CMK (cell line): ENCODE measurements around the gene CREB1.
"Not testable (repeated sequence)": the region's sequence is repeated elsewhere in the genome, so short reads cannot be mapped to it uniquely, and the experiment has no call there.

Experiments
- DNase-seq: peaks from one replicate; pipeline ENCODE4 v3.0.0-alpha.2; 2010; ENCODE audit warnings: low read depth

CREB1 gene

DNA sequence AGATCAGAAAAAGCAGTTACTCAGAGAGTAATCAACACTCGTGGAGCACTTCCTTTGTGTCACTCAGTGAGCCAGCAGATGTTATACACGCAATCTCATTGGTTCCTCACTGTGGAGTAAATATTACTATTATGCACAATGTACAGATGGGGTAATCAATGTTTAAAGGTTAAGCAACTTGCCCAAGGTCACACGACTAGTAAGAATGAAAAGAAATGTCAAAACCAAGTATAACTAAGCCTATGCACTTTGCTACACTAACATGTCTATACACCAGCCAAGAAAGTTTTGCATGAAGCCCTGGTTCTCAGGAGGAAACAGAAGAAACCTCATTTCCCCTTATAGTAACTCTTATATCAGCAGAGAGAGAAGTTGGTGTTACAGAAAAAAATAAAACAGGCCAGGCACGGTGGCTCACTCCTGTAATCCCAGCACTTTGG is 90.0 kb downstream of the CREB1 start:
- no peak for DNase-seq

DNA sequence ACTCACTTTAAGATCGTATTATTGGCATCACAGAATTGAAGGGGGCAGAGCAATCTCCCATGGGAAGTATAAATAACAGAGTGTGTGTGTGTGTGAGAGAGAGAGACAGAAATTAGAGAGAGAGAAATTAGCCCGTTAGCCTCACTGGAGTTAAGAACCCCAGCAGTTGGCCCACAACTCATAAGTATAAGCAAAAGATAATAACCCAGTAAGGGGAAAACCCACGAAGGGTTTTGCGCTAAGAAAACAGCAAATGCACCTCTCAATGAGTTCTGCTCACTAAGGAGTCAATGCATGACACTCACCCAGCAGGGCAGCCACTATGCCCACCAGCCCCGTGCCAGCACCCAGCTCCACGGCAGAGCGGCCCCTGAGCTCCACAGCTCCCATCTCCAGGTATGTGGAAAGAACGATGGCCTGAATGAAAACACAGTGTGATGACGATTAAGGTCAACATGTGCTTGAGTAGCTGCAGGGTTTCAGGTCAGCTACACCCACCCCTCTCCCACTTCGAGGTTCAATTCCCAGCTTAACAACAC is 91.8 kb downstream of the CREB1 start:
- DNase-seq = no peak

DNA sequence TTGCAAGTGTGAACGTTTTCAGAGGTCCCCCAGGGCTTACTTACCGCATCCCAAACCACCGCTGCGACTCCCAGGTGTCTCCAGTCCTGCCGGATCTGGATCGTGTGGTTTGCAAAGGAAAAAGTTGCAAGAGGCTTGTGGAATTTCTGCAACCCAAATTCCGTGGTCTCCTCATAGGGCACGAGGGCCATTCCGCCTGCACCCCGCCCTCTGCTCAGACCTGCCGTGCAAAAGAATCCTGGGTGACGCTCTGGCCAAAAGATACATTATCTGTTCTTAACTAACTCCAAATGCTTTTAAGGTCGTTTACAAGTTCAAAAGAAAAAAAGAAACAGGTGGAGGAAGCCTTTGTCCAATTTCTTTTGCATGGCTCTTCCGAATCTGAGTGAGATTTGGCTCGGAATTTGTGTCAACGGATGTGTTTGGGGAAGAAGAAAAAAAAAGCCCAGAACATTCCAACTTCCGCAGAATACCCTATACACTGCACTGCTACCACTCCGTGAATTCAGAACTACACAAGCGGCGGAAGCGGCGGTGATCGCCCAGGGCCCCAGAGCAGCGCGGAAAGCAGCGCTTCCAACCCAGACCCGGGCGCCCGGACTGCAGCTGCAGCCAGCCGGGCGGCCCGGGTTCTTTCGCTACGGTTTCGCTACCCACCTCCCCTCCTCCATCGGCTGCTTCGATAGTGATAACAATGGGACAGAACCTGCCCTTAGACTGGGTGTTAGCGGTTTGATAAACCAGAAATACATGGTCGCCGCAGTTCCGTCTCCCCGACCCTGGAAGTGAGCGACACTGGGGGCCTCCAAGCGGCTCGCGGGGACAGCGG is 94.6 kb downstream of the CREB1 start:
- peak; percentile 36 for DNase-seq

DNA sequence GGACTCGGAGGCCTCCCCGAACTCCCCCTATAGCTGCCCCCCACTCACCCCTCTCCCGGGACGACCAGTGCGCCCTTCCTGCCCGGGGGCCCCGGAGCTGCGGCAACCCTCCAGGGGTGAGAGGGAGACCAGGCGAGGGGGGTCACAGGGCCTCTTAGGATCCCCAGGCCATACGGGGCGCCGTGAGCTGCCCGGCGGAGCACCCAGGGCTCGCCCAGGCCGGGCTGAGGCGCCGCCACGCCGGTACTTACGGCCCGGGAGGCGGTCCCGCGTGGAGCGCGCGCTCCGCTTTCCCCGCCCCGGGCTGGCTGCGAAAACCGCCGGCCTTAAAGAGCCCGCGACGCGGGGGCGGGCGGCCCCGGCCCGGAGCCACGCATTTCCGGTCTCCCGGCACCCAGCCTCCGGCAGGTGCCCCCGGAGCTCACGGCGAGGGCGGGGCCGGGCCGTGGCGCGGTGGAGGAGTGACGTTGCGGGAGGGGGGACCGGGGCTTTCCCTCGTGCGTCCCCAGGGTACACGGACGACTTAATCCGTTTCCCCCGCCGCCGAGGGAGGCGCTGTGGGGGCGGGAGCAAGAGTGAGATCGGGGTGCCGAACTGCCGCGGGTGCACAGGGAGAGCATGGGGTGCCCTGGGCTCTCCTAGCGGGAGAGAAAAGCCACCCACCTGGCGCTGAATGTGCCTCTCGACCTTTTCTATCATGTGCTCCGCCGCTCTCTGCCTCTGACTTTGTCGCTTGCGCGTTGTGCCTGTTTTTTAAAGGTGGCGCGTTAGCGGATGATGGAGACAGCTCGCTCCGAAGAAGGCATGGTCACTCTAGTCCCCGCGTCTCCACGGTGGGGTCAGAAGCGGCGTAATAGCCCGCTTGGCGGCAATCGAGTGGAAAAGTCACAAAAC is 95.5 kb downstream of the CREB1 start, which contains the start of gene METTL21A:
Gene METTL21A, minus strand, starts transcription at position 381 of the 894 bp plus-strand sequence. CDS start 1,019 bp downstream, outside the sequence.
- peak; percentile 68 for DNase-seq

DNA sequence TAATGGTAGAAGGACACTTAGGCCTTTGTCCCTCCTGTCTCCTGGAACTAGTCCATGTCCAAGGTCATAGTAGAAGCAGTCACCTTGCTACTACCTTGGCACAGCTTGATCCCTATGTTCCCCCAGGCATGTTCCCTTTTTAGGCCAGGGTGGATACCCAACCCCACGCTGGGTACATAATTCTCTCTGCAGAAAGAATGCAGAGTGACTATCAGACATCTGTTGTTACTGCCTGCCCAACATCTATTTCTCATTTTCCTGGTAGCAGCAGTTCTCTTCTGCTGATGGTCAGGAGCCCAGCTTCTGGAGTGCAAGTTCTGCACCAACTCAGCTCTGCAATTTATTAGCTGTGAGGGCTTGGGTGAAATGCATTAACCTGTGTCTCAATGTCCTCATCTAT is 99.8 kb downstream of the CREB1 start:
- DNase-seq = no peak

DNA sequence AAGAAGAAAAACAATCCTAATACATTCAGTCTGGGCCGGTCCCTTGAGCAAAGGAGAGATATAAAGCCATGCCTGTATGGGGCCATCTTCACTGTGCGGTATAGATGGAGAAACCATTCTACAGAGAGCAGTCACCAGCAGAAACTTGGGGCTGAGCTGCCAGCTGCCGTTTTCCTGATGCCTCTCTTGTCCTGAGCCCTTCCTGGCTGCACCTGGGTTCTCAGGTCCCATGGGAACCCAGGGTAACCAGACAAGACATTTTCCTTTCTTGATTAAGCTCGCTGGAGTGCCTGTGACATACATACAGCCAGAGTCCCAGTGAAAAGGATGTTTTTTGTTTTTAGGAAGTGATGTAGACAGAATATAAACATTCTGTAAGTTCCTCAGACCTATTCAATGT is 100.7 kb downstream of the CREB1 start:
- DNase-seq = no peak

DNA sequence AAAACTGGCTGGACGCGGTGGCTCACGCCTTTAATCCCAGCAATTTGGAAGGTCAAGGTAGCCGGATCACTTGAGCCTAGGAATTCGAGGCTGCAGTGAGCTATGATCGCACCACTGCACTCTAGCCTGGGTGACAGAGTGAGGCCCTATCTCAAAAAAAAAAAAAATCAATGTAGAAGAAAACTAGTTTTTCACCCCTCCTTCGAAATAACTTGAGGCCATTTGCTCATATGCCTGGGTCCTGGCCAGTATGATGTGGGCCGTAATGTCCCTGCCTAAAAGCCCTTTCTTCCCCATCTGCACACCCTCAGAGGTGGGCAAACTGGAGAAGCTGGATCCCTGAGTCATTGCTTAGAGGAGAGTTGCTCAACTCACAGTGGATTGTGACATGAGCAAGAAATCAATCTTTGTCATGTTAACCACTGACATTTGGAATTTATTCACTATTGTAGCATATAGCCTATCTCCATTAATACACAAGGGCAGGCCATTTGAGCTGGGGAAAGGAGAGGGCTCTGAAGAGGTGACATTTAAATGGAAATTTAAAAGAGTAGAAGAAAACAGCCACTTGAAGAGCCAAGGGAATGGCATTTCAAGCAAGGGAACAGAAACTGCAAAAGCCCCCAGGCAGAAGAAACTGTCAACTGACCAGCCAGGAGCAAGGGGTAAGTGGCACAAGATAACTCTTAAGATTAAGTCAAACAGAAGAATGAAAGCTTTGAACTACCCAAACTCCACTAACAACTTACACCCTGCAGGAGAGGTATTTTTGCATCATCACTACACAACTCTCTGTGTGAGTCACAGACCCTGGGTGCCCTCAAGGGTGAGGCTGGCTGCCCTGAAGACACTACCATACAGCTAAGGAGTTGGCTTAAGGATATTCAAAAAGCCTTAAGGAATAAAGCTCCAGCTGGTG is 103.1 kb downstream of the CREB1 start:
- no peak for DNase-seq

DNA sequence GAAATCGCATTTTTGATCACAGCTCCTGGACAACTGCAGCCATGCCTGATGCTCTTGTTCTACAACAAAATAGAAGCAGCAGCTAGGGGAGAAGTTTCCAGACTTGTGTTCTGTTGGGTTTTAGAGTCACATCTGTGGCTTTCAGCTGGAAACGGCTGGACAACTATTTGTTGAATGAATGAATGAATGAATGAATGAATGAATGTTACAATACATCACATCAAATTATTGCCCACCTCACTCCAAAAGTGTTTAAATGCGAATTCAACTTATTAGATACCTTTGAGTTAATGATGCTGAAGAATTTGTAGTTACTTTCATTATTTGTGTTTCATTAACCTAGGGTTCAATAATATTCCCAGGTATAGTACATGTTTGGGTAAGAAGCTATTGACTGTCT is 103.9 kb downstream of the CREB1 start:
- DNase-seq = no peak

DNA sequence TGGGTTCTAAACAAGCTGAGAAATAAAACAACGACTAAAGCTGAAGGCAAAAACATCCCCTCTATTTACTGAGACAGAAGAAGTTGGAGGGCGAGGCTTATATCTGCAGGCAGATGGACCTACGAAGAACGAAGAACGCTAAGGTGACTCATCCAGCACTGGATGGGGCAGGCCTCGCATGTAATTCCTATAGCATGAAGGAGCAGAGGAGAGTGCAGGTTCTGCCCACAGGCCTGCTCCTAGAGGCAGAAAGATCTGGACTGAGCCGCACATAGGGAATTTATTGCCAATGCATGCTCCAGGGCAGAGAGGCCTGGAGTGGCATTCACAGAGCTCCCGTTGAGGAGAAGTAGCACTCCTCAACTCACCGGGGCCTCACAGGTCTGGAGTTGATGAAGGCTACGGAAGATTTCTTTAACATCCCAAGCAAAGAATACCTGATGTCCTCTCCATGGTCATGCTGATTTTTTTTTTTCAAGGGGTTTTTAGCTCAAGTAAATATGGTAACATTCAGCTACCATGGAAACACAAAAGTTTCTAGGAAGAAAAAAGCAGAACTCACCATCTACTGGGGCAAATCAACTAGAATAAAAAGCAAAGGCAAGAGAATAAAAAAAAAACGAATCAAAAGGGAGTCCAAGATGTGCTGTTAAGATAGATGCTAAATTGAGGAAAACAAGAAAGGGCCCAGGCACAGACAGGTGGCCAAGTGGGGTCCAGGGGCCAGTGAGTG is 105.9 kb downstream of the CREB1 start:
- no peak for DNase-seq

DNA sequence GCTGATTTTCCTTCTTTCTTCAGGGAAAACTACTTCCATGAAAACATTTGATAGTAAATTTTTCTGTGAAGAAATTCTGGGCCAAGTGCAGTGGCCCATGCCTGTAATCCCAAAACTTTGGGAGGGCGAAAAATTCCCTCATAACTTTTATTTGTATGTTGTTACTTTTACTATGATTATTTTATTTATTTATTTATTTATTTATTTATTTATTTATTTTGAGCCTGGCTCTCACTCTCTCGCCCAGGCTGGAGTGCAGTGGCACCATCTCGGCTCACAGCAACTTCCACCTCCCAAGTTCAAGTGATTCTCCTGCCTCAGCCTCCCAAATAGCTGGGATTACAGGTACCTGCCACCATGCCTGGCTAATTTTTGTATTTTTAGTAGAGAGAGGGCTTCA is 109.5 kb downstream of the CREB1 start:
- DNase-seq = not testable (repeated sequence)

DNA sequence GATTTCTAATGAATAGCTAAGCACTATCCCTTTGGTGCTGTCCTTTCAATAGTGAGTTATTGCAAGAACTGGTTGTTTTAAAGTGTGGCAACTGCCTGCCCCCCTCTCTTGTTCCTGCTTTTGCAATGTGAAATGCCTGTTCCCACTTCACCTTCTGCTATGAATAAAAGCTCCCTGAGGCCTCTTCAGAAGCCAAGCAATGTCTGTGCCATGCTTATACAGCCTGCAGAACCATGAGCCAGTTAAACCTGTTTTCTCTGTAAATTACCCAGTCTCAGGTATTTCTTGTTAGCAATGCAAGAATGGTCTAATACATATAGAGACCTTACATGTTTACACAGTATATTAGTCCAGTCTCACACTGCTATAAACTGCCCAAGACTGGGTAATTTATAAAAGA is 110.4 kb downstream of the CREB1 start:
- no peak for DNase-seq

DNA sequence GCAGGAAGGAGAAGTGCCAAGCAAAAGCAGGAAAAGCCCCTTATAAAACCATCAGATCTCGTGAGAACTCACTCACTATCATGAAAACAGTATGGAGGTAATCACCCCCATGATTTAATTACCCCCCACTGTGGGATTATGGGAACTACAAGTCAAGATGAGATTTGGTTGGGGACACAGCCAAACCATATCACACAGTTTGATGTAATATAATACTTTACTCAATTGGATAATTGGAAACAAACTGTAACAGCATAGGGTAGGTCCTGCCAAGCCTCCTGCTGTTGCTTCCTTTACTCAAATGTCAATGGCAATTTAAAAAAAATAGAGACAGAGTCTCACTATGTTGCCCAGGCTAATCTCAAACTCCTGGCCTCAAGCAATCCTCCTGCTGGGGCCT is 110.9 kb downstream of the CREB1 start:
- DNase-seq = no peak

DNA sequence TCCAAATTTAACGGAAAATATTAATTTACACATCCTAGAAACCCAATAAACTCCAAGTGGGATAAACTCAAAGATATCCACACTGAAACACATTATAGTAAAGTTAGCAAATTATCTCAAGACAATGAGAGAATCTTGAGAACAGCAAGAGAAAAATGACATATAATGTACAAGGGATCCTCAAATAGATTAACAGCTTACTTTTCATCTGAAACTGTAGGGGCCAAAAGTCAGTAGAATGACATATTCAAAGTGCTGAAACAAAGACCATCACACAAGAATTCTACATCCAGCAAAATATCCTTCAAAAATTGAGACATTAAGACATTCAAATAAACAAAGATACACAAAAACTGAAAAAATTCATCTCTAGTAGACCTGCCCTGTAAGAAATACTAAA is 114.1 kb downstream of the CREB1 start:
- DNase-seq = no peak

DNA sequence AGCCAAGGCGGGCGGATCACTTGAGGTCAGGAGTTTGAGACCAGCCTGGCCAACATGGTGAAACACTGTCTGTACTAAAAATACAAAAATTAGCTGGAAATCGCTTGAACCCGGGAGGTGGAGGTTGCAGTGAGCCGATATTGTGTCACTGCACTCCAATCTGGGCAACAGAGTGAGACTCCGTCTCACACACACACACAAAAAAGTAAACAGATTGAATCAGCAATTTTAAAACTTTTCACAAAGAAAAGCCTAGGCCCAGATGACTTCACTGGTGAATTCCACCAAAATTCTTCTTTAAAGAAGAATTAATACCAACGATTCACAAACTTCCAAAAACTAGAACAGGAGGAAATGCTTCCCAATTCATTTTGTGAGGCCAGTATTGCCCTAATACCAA is 116.8 kb downstream of the CREB1 start:
- not testable (repeated sequence) for DNase-seq
